GM13976 (cell line): ENCODE data around the gene LHX8.

Source experiments
- DNase-seq: peaks from one replicate; pipeline ENCODE4 v3.0.0; 2012; ENCODE audit warnings: low spot score
- CTCF ChIP-seq: IDR thresholded peaks from 2 replicates; pipeline ENCODE4 v1.5.1; 2012; ENCODE audit warnings: borderline replicate concordance, mild to moderate bottlenecking; ENCODE audit not compliant: insufficient read depth; ENCODE audit errors: extremely low read depth, missing control alignments, control extremely low read depth
- in situ Hi-C: fragments of 300-500 bp; cut with MboI; formaldehyde crosslinking; loops from one replicate; pipeline ENCODE4 v1.12.0; 2022; ENCODE audit warnings: low sequenced_read_pairs, mixed read lengths, inconsistent platforms; ENCODE audit not compliant: unreplicated experiment

LHX8 gene

GRCh38 chr1:75152092-75152491 lies 17.9 kb downstream of the LHX8 start:
- in situ Hi-C loops = no loop called here
- TF ChIP-seq CTCF = no peak

GRCh38 chr1:75159154-75159553 lies 25.0 kb downstream of the LHX8 start:
- in situ Hi-C loops = no loop called here

More at GRCh38 chr1:75152092-75152491, 17.9 kb downstream of the LHX8 start:
- DNase-seq = no peak

GRCh38 chr1:75165264-75165663 lies 31.1 kb downstream of the LHX8 start:
- in situ Hi-C loops = no loop called here
- TF ChIP-seq CTCF = no peak
- no peak for DNase-seq

More at GRCh38 chr1:75159154-75159553, 25.0 kb downstream of the LHX8 start:
- DNase-seq = no peak
- no peak for TF ChIP-seq CTCF

- TF ChIP-seq CTCF = no peak
- in situ Hi-C loops = no loop called here
- no peak for DNase-seq
These were observed 32.6 kb downstream of the LHX8 start for GRCh38 chr1:75166821-75167220.

- no peak for DNase-seq
- in situ Hi-C loops = no loop called here
- TF ChIP-seq CTCF = no peak
These were observed 35.8 kb downstream of the LHX8 start for GRCh38 chr1:75170011-75170410.

GRCh38 chr1:75170981-75171380 lies 36.8 kb downstream of the LHX8 start:
- in situ Hi-C loops = no loop called here
- no peak for DNase-seq
- TF ChIP-seq CTCF = no peak

GRCh38 chr1:75171876-75172275 lies 37.7 kb downstream of the LHX8 start:
- in situ Hi-C loops = no loop called here
- no peak for TF ChIP-seq CTCF

More at GRCh38 chr1:75171876-75172275, 37.7 kb downstream of the LHX8 start:
- DNase-seq = no peak
